MM.1S (cell line): ENCODE data around the gene HAND1.

Experiments
- CTCF ChIP-seq: fragments of 300-600 bp; sonication (generic); IDR thresholded peaks from 2 replicates; pipeline ENCODE4 v1.5.1; 2016; ENCODE audit warnings: antibody characterized with exemption, low read length, mixed read lengths
- EZH2 ChIP-seq: fragments of 300-600 bp; sonication (generic); optimal IDR thresholded peaks from 2 replicates; pipeline ENCODE3; 2017; ENCODE audit warnings: low read depth, mild to moderate bottlenecking, antibody characterized with exemption, low read length, mixed read lengths

- TF ChIP-seq CTCF (no peak), EZH2 (no peak)
Measured at GRCh38 chr5:154491941-154492340, 13.9 kb upstream of the HAND1 start.
